Skeletal muscle tissue (tissue), 5 donors: Measurements from ENCODE around the gene GRM4. TPM values are rescaled to one million over a fixed set of nuclear protein-coding genes. Genes with fewer than 3 reads are reported as not detected.

ENCODE experiments used
- H3K27ac ChIP-seq: one replicate; pipeline ENCODE4 v1.7.0; 2013; ENCODE audit warnings: mild to moderate bottlenecking, low read depth, low read length, inconsistent platforms
- H3K27me3 ChIP-seq, 3 donors: one replicate each; pipeline ENCODE4 v1.7.0; 2013; ENCODE audit warnings: low read length in 3 of 3; ENCODE audit not compliant: control insufficient read depth in 3 of 3, insufficient read depth in 3 of 3
- H3K36me3 ChIP-seq, 3 donors: one replicate each; pipeline ENCODE4 v1.7.0; 2013; ENCODE audit warnings: low read length in 3 of 3; ENCODE audit not compliant: control insufficient read depth in 3 of 3, insufficient read depth in 3 of 3
- H3K4me1 ChIP-seq, 3 donors: one replicate each; pipeline ENCODE4 v1.7.0; 2013; ENCODE audit warnings: low read length in 3 of 3, mild to moderate bottlenecking in 3 of 3; ENCODE audit not compliant: control insufficient read depth in 3 of 3, insufficient read depth in 3 of 3
- H3K4me3 ChIP-seq, 3 donors: one replicate each; pipeline ENCODE4 v1.7.0; 2013; ENCODE audit warnings: low read length in 3 of 3
- H3K9ac ChIP-seq, 3 donors: one replicate each; pipeline ENCODE4 v1.7.0; 2013; ENCODE audit warnings: low read length in 3 of 3, mild to moderate bottlenecking in 3 of 3, moderate library complexity in 2 of 3, low read depth in 1 of 3
- H3K9me3 ChIP-seq, 3 donors: one replicate each; pipeline ENCODE4 v1.7.0; 2013; ENCODE audit warnings: low read length in 3 of 3; ENCODE audit not compliant: control insufficient read depth in 3 of 3
- small RNA-seq: library from RNA; depleted of rRNA; stranded (forward); fragments of <200 nt; gene quantifications from one replicate; pipeline ENCODE3, GENCODE V24; 2014
- total RNA-seq: library from RNA; depleted of rRNA; stranded (reverse); fragments of >200 nt; gene quantifications from one replicate; pipeline ENCODE4 v1.2.3, GENCODE V29; 2014
- donor health status: Osteomylitis.

The GRM4 gene
- total RNA-seq, 1 donor from 2014 or later = 1.6 TPM

DNA sequence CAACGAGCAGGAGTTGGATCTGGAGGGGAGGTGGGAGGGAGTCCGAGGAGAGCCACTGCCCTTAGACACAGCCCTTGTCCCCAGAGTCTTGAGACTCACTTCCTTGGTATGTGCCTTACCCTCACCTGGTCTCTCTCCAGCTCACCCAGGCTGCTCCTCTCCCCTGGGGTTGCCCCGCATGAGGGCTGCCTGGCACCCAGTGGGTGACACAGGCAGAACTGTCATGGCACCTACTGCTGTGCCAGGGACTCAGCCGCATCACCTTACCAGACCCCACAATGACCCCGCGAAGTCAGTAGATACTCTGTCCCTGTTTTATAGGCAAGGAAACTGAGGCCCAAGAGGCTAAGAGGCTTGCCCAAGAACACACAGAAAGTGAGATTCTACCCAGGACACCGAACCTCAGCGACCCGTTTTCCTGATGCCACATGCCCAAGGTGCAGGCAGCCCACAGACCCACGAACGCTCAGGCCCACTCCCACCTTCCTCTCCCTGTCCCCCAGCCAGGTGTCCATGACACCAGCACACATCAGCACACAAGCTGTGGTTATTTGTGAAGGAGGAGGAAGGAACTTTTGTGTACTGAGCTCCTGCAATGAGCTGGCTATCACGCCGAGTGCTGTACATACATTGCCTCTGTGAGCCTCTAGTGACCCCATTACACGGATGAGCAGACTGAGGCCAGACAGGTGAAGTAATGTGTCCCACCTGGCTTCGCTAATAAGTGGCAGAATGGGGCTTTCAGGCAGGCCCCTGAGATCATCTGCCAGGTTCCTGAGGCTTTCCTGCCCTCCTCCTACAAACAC, 168.1 kb downstream of the GRM4 start:
- Histone ChIP-seq H3K27me3 (peaks cover 21 to 38% (median 22%) of the 10 kb centered on the region in 3 donors), H3K9ac (no peak overlapping the region), H3K9me3 (no peaks in the 10 kb centered on the region), H3K4me1 (no peaks in the 10 kb centered on the region), H3K36me3 (no peaks in the 10 kb centered on the region), H3K27ac (no peak overlapping the region), H3K4me3 (no peak overlapping the region)

DNA sequence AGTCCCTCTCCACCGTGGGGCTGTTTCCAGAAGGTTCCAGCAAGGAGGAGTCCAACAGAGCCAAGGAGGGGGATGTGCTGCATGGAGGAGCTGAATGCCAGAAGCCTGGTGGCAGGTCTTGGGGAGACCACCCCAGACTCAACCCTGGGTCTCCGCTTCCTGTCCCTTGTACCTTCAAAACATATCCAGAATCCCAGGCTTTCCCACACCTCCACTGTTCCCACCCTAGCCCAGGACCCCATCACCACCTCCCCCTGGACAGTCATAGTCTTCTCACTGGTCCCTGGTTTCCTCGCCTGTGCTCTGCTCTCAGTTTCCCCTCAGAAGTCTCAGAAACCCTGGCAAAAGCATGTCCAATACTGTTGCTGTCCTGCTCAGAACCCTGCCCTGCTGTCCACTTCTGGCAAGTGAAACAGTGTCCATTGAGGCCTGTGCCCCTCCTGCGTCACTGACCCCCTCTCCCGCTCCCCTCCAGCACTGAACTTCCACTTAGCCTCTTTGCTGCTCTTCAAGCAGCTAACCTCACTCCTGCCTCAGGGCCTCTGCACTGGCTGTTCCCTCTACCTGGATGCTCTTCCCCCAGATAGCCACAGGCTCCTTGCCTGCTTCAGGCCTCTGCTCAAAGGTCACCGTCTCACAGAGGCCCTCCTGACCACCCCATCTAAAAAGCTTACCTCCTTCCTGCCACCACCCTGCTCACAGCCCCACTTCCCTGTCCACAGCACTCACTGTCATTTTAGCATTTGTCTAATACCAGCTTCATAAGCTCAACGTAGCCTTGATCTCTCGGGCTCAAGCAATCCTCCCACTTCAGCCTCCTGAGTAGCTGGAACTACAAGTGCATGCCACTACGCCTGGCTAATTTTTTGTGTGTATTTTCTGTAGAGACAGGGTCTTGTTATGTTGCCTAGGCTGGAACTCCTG, 169.2 kb downstream of the GRM4 start:
- Histone ChIP-seq H3K27ac (no peak overlapping the region), H3K36me3 (no peaks in the 10 kb centered on the region), H3K4me3 (no peak overlapping the region), H3K9ac (no peak overlapping the region), H3K9me3 (no peaks in the 10 kb centered on the region), H3K4me1 (no peaks in the 10 kb centered on the region), H3K27me3 (peaks cover 21 to 41% (median 22%) of the 10 kb centered on the region in 3 donors)

DNA sequence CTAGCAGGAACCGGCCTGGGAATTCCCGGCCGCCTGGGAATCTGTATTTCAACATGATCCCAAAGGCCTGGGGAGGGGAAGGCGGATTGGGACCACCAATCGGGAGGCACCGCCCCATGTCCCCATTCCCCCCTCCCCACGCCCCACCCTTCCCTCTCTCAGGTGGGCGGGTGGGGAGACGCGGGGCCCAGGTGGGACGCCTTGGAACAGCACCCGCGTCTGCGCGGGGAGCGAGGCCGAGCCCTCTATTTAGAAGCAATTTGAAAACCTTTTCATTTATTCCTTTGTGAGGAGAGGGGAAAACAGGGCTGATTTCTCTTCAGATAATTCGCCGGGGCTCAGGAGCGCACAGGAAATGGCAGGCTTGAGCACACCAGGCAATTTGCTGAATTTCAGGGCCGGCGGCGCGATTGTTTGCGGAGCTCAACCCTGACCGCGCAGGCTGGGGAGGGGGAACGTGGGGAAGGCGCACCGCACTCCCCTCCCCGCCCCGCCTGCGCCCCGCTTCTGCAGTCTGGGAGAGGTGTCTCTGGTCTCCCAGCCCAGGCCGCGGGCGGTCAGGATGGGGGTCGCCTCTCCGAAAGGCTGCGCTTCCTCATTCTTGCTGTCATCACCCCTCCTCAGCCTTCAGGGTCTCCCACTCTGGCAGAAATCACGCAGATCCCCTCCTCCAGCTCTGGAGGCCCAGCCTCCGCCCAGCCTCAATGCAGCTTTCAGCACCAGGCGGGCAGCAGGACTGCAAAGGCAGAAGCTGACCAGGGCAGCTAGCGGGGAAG, 170.0 kb downstream of the GRM4 start:
- Histone ChIP-seq H3K9ac (no peak overlapping the region), H3K9me3 (peaks cover 0 to 3% (median 0%) of the 10 kb centered on the region in 3 donors), H3K27ac (no peak overlapping the region), H3K4me1 (no peaks in the 10 kb centered on the region), H3K36me3 (no peaks in the 10 kb centered on the region), H3K27me3 (peaks cover 21 to 42% (median 25%) of the 10 kb centered on the region in 3 donors), H3K4me3 (no peak overlapping the region)

DNA sequence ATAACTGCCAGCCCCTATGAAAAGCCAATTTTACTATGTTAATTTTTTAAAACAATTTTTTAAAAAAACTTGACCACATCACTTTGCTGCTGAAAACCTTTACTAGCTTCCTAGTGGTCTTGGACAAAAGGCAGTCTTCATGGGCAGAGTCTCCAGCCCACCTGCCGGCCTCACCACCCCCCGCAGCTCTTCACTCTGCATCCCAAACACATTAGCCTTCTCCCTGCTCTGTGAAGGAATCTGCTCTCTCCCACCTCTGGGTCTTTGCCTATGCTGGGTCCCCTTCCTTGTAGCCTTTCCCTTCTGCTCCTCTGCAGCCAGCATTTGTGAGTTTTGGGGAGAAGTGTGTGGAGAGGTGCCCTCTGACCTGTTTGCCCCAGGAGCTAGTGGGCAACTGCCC, 171.4 kb downstream of the GRM4 start:
- H3K4me3 ChIP-seq = no peak overlapping the region
- H3K9me3 ChIP-seq = peaks cover 0 to 3% (median 0%) of the 10 kb centered on the region in 3 donors
- H3K4me1 ChIP-seq = no peaks in the 10 kb centered on the region
- no peaks in the 10 kb centered on the region for H3K36me3 ChIP-seq
- H3K27ac ChIP-seq = no peak overlapping the region
- peaks cover 21 to 44% (median 25%) of the 10 kb centered on the region in 3 donors for H3K27me3 ChIP-seq
- H3K9ac ChIP-seq = no peak overlapping the region

DNA sequence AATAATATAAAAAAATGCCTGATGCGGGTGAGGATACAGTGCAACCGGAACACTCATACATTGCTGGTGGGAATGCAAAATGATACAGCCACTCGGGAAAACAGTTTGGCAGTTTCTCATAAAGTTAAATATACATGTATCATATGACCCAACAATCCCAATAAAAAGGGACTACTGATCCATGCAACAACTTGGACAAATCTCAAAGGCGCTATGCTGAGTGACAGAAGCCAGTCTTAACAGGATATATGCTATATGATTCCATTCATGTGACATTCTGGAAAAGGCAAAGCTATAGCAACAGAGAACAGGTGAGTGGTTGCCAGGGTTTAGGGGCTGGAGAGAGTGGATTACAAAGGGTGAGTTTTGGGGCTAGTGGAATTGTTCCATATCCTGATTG, 171.9 kb downstream of the GRM4 start:
- H3K9me3 ChIP-seq = peaks cover 0 to 3% (median 0%) of the 10 kb centered on the region in 3 donors
- no peaks in the 10 kb centered on the region for H3K4me1 ChIP-seq
- H3K9ac ChIP-seq = no peak overlapping the region
- no peaks in the 10 kb centered on the region for H3K36me3 ChIP-seq
- H3K4me3 ChIP-seq = no peak overlapping the region
- H3K27ac ChIP-seq = no peak overlapping the region
- H3K27me3 ChIP-seq = peaks cover 21 to 44% (median 25%) of the 10 kb centered on the region in 3 donors

DNA sequence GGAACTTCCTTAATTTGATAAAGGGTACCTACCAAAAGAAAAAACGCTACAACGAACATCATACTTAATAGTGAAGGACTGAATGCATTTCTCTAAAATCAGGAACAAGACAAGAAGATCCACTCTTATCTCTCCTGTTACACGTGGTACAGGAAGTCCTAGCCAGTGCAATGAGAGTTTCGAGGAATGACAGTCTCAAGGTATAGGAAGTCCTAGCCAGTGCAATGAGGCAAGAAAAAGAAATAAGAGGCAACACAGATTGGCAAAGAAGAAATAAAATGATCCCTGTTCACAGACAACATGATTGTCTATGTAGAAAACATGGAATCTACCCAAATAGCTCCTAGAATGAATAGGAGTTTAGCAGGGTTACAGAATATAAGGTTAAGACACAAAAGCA, 174.3 kb downstream of the GRM4 start:
- Histone ChIP-seq H3K9ac (no peak overlapping the region), H3K27ac (no peak overlapping the region), H3K4me1 (no peaks in the 10 kb centered on the region), H3K27me3 (peaks cover 17 to 35% (median 21%) of the 10 kb centered on the region in 3 donors), H3K36me3 (no peaks in the 10 kb centered on the region), H3K4me3 (no peak overlapping the region), H3K9me3 (peaks cover 0 to 3% (median 0%) of the 10 kb centered on the region in 3 donors)

Small RNAs within 50 kb of the gene (small RNA-seq; reads per million reads assigned to genes)
- gene MIR1275 = not detected

Other genes starting within 250 kb of the GRM4 start
- gene HMGA1, start 90.8 kb upstream of the GRM4 start, total RNA-seq = 20.4 TPM
- 5.2 TPM for gene SMIM29, start 102.9 kb upstream of the GRM4 start, total RNA-seq
- gene NUDT3, start 246.6 kb upstream of the GRM4 start, total RNA-seq = 28.7 TPM